Right lobe of liver (tissue), 4 donors: ENCODE results near the gene FGF8.

Source experiments
- CTCF ChIP-seq, 4 donors: fragments of 200-600 bp in 3 of 4; fragments of 450-650 bp in 1 of 4; IDR thresholded peaks; one replicate each; pipeline versions ENCODE4 v1.5.1 to v1.8.0; 2016 to 2022; ENCODE audit warnings: antibody characterized with exemption in 4 of 4, mild to moderate bottlenecking in 2 of 4
- POLR2A ChIP-seq: fragments of 450-650 bp; IDR thresholded peaks from one replicate; pipeline ENCODE4 v1.6.1; 2017; ENCODE audit warnings: antibody characterized with exemption, mild to moderate bottlenecking
- donor health status: DM: no; HTN: no; CAD: no.
- donor health status: DM: no; HTN: no; CAD: no.
- donor health status: DM: no; HTN: yes; CAD: no.

- TF ChIP-seq POLR2A (no peak), CTCF (IDR thresholded peaks at IDR 0.05) (no peak)
Observed at GRCh38 chr10:101721806-101722205, 54.1 kb downstream of the FGF8 start.
